PC-9 (cell line): ENCODE measurements around the gene OR2T33.

Experiments used
- EZH2 ChIP-seq: fragments of 200-600 bp; sonication (generic); IDR thresholded peaks from 2 replicates; pipeline ENCODE4 v1.8.0; 2017; ENCODE audit warnings: antibody characterized with exemption, low read depth
- TF ChIP-seq, protein P1 (sequence below): fragments of 200-600 bp; sonication (generic); conservative IDR thresholded peaks from 2 replicates; pipeline ENCODE4 v1.6.1; 2017; ENCODE audit warnings: mixed run types, antibody characterized with exemption, mild to moderate bottlenecking, moderate library complexity

DNA sequence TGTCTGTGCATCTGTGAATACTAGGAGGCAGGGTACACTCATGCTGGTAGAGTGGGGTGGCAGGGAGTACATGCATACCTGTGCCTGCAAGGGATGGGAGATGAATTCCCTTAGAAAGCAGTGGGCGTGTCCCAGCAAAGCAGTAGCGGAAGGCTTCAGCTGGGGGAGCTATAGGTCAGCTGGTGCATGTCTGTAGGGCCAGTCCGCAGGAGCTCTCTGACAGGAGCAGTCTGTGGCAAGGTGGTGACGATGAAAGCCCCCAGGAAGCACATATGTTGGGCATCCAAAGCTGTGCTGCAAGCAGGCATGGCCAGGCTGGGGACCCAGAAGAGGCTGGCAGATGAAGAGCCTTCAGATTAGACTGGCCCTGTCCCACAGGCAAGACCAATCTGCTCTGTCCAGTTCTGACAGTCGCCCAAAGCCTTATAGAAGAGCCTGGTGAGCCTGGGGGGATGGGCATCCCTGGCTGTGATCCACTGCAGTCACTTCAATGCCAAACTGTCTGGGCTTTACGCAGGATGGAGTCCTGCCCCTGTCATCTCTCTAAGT lies 48.3 kb downstream of the OR2T33 start:
- TF ChIP-seq, protein P1, sequence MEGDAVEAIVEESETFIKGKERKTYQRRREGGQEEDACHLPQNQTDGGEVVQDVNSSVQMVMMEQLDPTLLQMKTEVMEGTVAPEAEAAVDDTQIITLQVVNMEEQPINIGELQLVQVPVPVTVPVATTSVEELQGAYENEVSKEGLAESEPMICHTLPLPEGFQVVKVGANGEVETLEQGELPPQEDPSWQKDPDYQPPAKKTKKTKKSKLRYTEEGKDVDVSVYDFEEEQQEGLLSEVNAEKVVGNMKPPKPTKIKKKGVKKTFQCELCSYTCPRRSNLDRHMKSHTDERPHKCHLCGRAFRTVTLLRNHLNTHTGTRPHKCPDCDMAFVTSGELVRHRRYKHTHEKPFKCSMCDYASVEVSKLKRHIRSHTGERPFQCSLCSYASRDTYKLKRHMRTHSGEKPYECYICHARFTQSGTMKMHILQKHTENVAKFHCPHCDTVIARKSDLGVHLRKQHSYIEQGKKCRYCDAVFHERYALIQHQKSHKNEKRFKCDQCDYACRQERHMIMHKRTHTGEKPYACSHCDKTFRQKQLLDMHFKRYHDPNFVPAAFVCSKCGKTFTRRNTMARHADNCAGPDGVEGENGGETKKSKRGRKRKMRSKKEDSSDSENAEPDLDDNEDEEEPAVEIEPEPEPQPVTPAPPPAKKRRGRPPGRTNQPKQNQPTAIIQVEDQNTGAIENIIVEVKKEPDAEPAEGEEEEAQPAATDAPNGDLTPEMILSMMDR = no peak
- no peak for TF ChIP-seq EZH2
